ENCODE results near the gene KLF11.
A peak's percentile ranks its signal among the peaks of the same experiment; 100 is the strongest.

Gene KLF11

GRCh38 chr2:10067330-10067729 is 24.0 kb downstream of the KLF11 start:
- DNase-seq, result no peak

GRCh38 chr2:10067881-10068280 is 24.5 kb downstream of the KLF11 start:
- DNase-seq, result no peak

GRCh38 chr2:10071176-10071575 is 27.8 kb downstream of the KLF11 start:
- DNase-seq, result no peak

- no peak for DNase-seq
These were observed 28.2 kb downstream of the KLF11 start for GRCh38 chr2:10071595-10071994.

- DNase-seq, result peak; percentile 72 to 74
These were observed 29.5 kb downstream of the KLF11 start for GRCh38 chr2:10072656-10073480.

GRCh38 chr2:10073706-10074105 is 30.4 kb downstream of the KLF11 start:
- no peak for DNase-seq

- DNase-seq, result no peak
These were observed 31.8 kb downstream of the KLF11 start for GRCh38 chr2:10075101-10075500.

- no peak for DNase-seq
These were observed 32.3 kb downstream of the KLF11 start for GRCh38 chr2:10075571-10076209.

- no peak for DNase-seq
These were observed 33.2 kb downstream of the KLF11 start for GRCh38 chr2:10076511-10076910.

GRCh38 chr2:10076988-10077527 is 33.7 kb downstream of the KLF11 start:
- no peak for DNase-seq

- DNase-seq, result no peak
These were observed 34.7 kb downstream of the KLF11 start for GRCh38 chr2:10078001-10078400.

- no peak for DNase-seq
These were observed 35.4 kb downstream of the KLF11 start for GRCh38 chr2:10078704-10079265.

GRCh38 chr2:10079266-10079869 is 36.0 kb downstream of the KLF11 start:
- no peak for DNase-seq

- no peak for DNase-seq
These were observed 36.7 kb downstream of the KLF11 start, which contains the start of gene CYS1 for GRCh38 chr2:10079870-10080535. Gene CYS1, minus strand, starts transcription at chr2:10080411. Its CDS starts 188 bp downstream, at chr2:10080223.

- no peak for DNase-seq
These were observed 37.4 kb downstream of the KLF11 start for GRCh38 chr2:10080536-10081304.

- DNase-seq, result no peak
These were observed 39.7 kb downstream of the KLF11 start for GRCh38 chr2:10083046-10083445.

GRCh38 chr2:10083692-10084211 is 40.4 kb downstream of the KLF11 start:
- no peak for DNase-seq

- no peak for DNase-seq
These were observed 41.0 kb downstream of the KLF11 start for GRCh38 chr2:10084223-10084865.

- DNase-seq, result no peak
These were observed 41.8 kb downstream of the KLF11 start for GRCh38 chr2:10085043-10085667.

- no peak for DNase-seq
These were observed 42.3 kb downstream of the KLF11 start for GRCh38 chr2:10085668-10086059.

GRCh38 chr2:10086950-10087349 is 43.6 kb downstream of the KLF11 start:
- DNase-seq, result no peak
